ENCODE results near the gene SARDH. TPM values are rescaled to one million over a fixed set of nuclear protein-coding genes. Genes with fewer than 3 reads are reported as not detected.
A peak's percentile ranks its signal among the peaks of the same experiment; 100 is the strongest.

SARDH gene
- total and polyA plus RNA-seq, 8 donors = 3.9 to 13.9 (median 9.9) TPM

GRCh38 chr9:133641861-133642595 is 96.1 kb downstream of the SARDH start:
- DNase-seq (peak in 1 of 4 donors; percentile 53), ATAC-seq (no peak)
- intact Hi-C loops (cut with DNase I) = no loop called here

GRCh38 chr9:133641396-133641655 is 96.8 kb downstream of the SARDH start:
- Histone ChIP-seq H3K4me3 (no peak overlapping the region), H3K27me3 (no peaks in the 10 kb centered on the region), H3K4me1 (no peaks in the 10 kb centered on the region), H3K27ac (no peak overlapping the region), H3K36me3 (no peaks in the 10 kb centered on the region), H3K9me3 (no peaks in the 10 kb centered on the region)
- TF ChIP-seq CTCF (IDR thresholded peaks at IDR 0.05) = no peak
- peak in 1 of 4 donors; percentile 48 for DNase-seq
- intact Hi-C loops (cut with DNase I) = no loop called here
- no peak for ATAC-seq

More at GRCh38 chr9:133641861-133642595, 96.1 kb downstream of the SARDH start:
- no peak for TF ChIP-seq CTCF (IDR thresholded peaks at IDR 0.05)
- no peak overlapping the region for H3K27ac ChIP-seq
- H3K4me1 ChIP-seq = no peaks in the 10 kb centered on the region
- H3K27me3 ChIP-seq = no peaks in the 10 kb centered on the region
- no peak overlapping the region for H3K4me3 ChIP-seq
- no peaks in the 10 kb centered on the region for H3K36me3 ChIP-seq
- no peaks in the 10 kb centered on the region for H3K9me3 ChIP-seq

GRCh38 chr9:133640580-133641395 is 97.4 kb downstream of the SARDH start:
- H3K4me3 ChIP-seq = no peak overlapping the region
- intact Hi-C loops (cut with DNase I) = no loop called here
- no peak overlapping the region for H3K27ac ChIP-seq
- H3K27me3 ChIP-seq = no peaks in the 10 kb centered on the region
- no peaks in the 10 kb centered on the region for H3K36me3 ChIP-seq
- ATAC-seq (no peak), DNase-seq (peak in 1 of 4 donors; percentile 41)
- no peaks in the 10 kb centered on the region for H3K9me3 ChIP-seq
- H3K4me1 ChIP-seq = no peaks in the 10 kb centered on the region
- TF ChIP-seq CTCF (IDR thresholded peaks at IDR 0.05) = no peak

- Histone ChIP-seq H3K36me3 (no peaks in the 10 kb centered on the region), H3K27ac (no peak overlapping the region), H3K4me3 (no peak overlapping the region), H3K4me1 (no peaks in the 10 kb centered on the region), H3K27me3 (no peaks in the 10 kb centered on the region), H3K9me3 (no peaks in the 10 kb centered on the region)
- TF ChIP-seq CTCF (IDR thresholded peaks at IDR 0.05) = no peak
- ATAC-seq (no peak), DNase-seq (peak in 1 of 4 donors; percentile 52)
- intact Hi-C loops (cut with DNase I) = no loop called here
These were observed 98.0 kb downstream of the SARDH start for GRCh38 chr9:133640160-133640559.

- no peak overlapping the region for H3K27ac ChIP-seq
- H3K4me1 ChIP-seq = no peaks in the 10 kb centered on the region
- no peak for ATAC-seq
- H3K27me3 ChIP-seq = peaks cover 0 to under 1% of the 10 kb centered on the region in 2 donors
- peak in 1 of 4 donors; percentile 45 for DNase-seq
- H3K4me3 ChIP-seq = no peak overlapping the region
- H3K36me3 ChIP-seq = no peaks in the 10 kb centered on the region
- intact Hi-C loops (cut with DNase I) = no loop called here
- H3K9me3 ChIP-seq = no peaks in the 10 kb centered on the region
- no peak for TF ChIP-seq CTCF (IDR thresholded peaks at IDR 0.05)
These were observed 98.5 kb downstream of the SARDH start for GRCh38 chr9:133639613-133640012.
